GM23338 (cell line): ENCODE data around the gene SLC1A3. TPM values are rescaled to one million over a fixed set of nuclear protein-coding genes. Genes with fewer than 3 reads are reported as not detected.

ENCODE experiments used
- ATAC-seq: fragments of 200-7000 bp; cut with Tn5 transposase; 3 replicates; pipeline ENCODE4 v1.9.1; 2020
- DNase-seq: peaks from one replicate; pipeline ENCODE4 v3.0.0-alpha.2; 2015; ENCODE audit warnings: low spot score
- H2AFZ ChIP-seq: fragments of 200-600 bp; sonication (generic); 2 replicates; pipeline ENCODE4 v1.8.0; 2016; ENCODE audit warnings: antibody characterized with exemption, mild to moderate bottlenecking, moderate library complexity
- H3F3A ChIP-seq: fragments of 200-600 bp; sonication (generic); replicated peaks from 2 replicates; pipeline ENCODE4 v1.8.0; 2017; ENCODE audit warnings: antibody characterized with exemption, mixed run types, low read depth
- H3K27ac ChIP-seq: fragments of 200-600 bp; sonication (generic); 2 replicates; pipeline ENCODE4 v1.6.1; 2016; ENCODE audit warnings: low read depth
- H3K27me3 ChIP-seq: fragments of 200-600 bp; sonication (generic); 2 replicates; pipeline ENCODE4 v1.8.0; 2016; ENCODE audit warnings: mild to moderate bottlenecking, mixed run types, moderate library complexity; ENCODE audit not compliant: insufficient read depth
- H3K36me3 ChIP-seq: fragments of 200-600 bp; sonication (generic); 2 replicates; pipeline ENCODE4 v1.8.0; 2016; ENCODE audit warnings: mild to moderate bottlenecking; ENCODE audit not compliant: insufficient read depth
- H3K4me1 ChIP-seq: fragments of 200-600 bp; sonication (generic); 2 replicates; pipeline ENCODE4 v1.8.0; 2016; ENCODE audit warnings: mild to moderate bottlenecking, moderate library complexity; ENCODE audit not compliant: insufficient read depth
- H3K4me2 ChIP-seq: fragments of 200-600 bp; sonication (generic); 2 replicates; pipeline ENCODE4 v1.7.1; 2017; ENCODE audit warnings: mixed run types
- H3K4me3 ChIP-seq: fragments of 200-600 bp; sonication (generic); 2 replicates; pipeline ENCODE4 v1.6.1; 2016; ENCODE audit warnings: mixed run types
- H3K79me2 ChIP-seq: fragments of 200-600 bp; sonication (generic); replicated peaks from 2 replicates; pipeline ENCODE4 v1.8.0; 2017; ENCODE audit warnings: mild to moderate bottlenecking; ENCODE audit not compliant: insufficient read depth
- H3K9me2 ChIP-seq: fragments of 200-600 bp; sonication (generic); 2 replicates; pipeline ENCODE4 v1.8.0; 2017; ENCODE audit not compliant: insufficient read depth
- H4K20me1 ChIP-seq: fragments of 200-600 bp; sonication (generic); replicated peaks from 2 replicates; pipeline ENCODE4 v1.8.0; 2017; ENCODE audit warnings: mild to moderate bottlenecking; ENCODE audit not compliant: insufficient read depth
- H3K27ac Mint-ChIP-seq: 2 replicates; pipeline ENCODE4 v1.8.0; 2020; ENCODE audit warnings: inconsistent platforms, mild to moderate bottlenecking, moderate library complexity, mixed read lengths
- H3K27me3 Mint-ChIP-seq: 3 replicates; pipeline ENCODE4 v1.8.0; 2022; ENCODE audit warnings: low read depth, mild to moderate bottlenecking, moderate library complexity, mixed read lengths, inconsistent platforms; ENCODE audit not compliant: insufficient read depth, poor library complexity
- H3K36me3 Mint-ChIP-seq: 3 replicates; pipeline ENCODE4 v1.8.0; 2021; ENCODE audit warnings: low read depth, mild to moderate bottlenecking, inconsistent platforms, moderate library complexity, mixed read lengths
- H3K4me1 Mint-ChIP-seq: 3 replicates; pipeline ENCODE4 v1.8.0; 2020; ENCODE audit warnings: mild to moderate bottlenecking, inconsistent platforms, mixed read lengths
- H3K4me3 Mint-ChIP-seq: 3 replicates; pipeline ENCODE4 v1.8.0; 2021; ENCODE audit warnings: moderate library complexity, mild to moderate bottlenecking, inconsistent platforms, mixed read lengths
- H3K9me3 Mint-ChIP-seq: 3 replicates; pipeline ENCODE4 v1.8.0; 2020; ENCODE audit warnings: moderate library complexity, mild to moderate bottlenecking, inconsistent platforms, mixed read lengths
- polyA plus RNA-seq: library from polyadenylated mRNA; unstranded; fragments of >200 nt; fragmentation: Nextera tagmentation; extraction: Ambion mirVana; gene quantifications from 2 replicates; pipeline ENCODE4 v1.2.1, GENCODE V29; 2016
- total RNA-seq: library from RNA; depleted of rRNA; stranded (reverse); fragments of >200 nt; shearing (Covaris generic); gene quantifications from 2 replicates; pipeline ENCODE4 v1.2.3, GENCODE V29; 2014
- TF ChIP-seq, protein P1 (sequence below): IDR thresholded peaks from one replicate; pipeline ENCODE4 v1.6.1; 2018; ENCODE audit warnings: antibody characterized with exemption; ENCODE audit not compliant: unreplicated experiment
- TF ChIP-seq, protein P2 (sequence below), 2 experiments: fragments of 200-600 bp in 1 of 2; sonication (generic) in 1 of 2; conservative IDR thresholded peaks; 2 replicates each; pipeline versions ENCODE4 v1.5.1 to v1.6.1; 2016 to 2017; ENCODE audit warnings: antibody characterized with exemption in 2 of 2, low read depth in 2 of 2, mild to moderate bottlenecking in 2 of 2, moderate library complexity in 1 of 2
- TF ChIP-seq, protein P3 (sequence below): fragments of 250-450 bp; sonication (Bioruptor Pico); IDR thresholded peaks from 2 replicates; pipeline ENCODE4 v1.5.0; 2020; ENCODE audit warnings: mild to moderate bottlenecking, moderate library complexity
- TF ChIP-seq, protein P4 (sequence below): IDR thresholded peaks from 2 replicates; pipeline ENCODE4 v1.6.1; 2016; ENCODE audit warnings: antibody characterized with exemption

Gene SLC1A3
- total and polyA plus RNA-seq, 2 experiments from 2014 or later, result 29.0 to 40.7 TPM

DNA sequence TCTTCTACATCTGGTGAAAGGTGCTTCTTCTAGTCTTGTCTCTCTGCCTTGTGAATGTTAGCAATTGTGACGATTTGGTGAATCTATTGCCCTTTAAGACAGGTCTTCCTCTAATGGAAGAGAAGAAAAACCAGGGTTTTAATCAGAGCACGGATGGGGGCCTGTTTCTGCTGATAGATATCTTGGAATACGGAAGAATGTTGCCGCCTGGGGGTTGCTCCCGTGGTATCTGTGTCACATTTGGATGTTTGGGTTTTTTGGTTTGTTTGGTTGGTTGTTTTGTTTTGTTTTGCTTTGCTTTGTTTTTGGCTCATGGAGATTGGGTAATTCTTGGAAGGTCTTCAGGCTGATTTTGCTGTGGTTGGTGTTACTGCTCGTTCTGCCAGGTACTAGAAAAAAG is 9.7 kb upstream of the SLC1A3 start (continued):
- TF ChIP-seq, protein P1, sequence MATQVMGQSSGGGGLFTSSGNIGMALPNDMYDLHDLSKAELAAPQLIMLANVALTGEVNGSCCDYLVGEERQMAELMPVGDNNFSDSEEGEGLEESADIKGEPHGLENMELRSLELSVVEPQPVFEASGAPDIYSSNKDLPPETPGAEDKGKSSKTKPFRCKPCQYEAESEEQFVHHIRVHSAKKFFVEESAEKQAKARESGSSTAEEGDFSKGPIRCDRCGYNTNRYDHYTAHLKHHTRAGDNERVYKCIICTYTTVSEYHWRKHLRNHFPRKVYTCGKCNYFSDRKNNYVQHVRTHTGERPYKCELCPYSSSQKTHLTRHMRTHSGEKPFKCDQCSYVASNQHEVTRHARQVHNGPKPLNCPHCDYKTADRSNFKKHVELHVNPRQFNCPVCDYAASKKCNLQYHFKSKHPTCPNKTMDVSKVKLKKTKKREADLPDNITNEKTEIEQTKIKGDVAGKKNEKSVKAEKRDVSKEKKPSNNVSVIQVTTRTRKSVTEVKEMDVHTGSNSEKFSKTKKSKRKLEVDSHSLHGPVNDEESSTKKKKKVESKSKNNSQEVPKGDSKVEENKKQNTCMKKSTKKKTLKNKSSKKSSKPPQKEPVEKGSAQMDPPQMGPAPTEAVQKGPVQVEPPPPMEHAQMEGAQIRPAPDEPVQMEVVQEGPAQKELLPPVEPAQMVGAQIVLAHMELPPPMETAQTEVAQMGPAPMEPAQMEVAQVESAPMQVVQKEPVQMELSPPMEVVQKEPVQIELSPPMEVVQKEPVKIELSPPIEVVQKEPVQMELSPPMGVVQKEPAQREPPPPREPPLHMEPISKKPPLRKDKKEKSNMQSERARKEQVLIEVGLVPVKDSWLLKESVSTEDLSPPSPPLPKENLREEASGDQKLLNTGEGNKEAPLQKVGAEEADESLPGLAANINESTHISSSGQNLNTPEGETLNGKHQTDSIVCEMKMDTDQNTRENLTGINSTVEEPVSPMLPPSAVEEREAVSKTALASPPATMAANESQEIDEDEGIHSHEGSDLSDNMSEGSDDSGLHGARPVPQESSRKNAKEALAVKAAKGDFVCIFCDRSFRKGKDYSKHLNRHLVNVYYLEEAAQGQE, result no peak

DNA sequence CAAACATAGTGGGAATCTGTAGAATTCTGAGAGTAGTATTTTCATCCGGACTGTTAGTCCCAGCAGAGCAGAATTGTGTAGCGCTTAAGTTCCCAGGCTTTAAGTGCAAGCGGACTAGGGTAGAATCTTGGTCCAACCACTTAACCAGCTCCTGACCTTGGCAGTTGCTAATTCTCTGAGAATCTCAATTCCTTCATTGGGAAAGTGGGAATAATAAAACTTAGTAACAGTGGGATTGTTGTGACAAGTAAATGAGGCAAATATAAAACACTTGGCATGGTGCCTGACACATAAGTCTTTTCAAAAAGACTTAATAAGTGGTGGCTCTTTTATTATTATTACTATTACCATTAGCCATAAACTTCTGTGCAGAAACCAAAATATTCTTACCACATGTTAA is 8.4 kb upstream of the SLC1A3 start:
- H3K27ac Mint-ChIP-seq, result no peak overlapping the region

More for the DNA sequence above, 8.4 kb upstream of the SLC1A3 start:
- H2AFZ ChIP-seq, result no peak overlapping the region
- peaks cover 12% of the 10 kb centered on the region; the same call in 1 of the 2 replicates for H3K9me2 ChIP-seq
- H4K20me1 ChIP-seq, result no peaks in the 10 kb centered on the region
- H3K27ac ChIP-seq, result no peak overlapping the region
- TF ChIP-seq, protein P2, sequence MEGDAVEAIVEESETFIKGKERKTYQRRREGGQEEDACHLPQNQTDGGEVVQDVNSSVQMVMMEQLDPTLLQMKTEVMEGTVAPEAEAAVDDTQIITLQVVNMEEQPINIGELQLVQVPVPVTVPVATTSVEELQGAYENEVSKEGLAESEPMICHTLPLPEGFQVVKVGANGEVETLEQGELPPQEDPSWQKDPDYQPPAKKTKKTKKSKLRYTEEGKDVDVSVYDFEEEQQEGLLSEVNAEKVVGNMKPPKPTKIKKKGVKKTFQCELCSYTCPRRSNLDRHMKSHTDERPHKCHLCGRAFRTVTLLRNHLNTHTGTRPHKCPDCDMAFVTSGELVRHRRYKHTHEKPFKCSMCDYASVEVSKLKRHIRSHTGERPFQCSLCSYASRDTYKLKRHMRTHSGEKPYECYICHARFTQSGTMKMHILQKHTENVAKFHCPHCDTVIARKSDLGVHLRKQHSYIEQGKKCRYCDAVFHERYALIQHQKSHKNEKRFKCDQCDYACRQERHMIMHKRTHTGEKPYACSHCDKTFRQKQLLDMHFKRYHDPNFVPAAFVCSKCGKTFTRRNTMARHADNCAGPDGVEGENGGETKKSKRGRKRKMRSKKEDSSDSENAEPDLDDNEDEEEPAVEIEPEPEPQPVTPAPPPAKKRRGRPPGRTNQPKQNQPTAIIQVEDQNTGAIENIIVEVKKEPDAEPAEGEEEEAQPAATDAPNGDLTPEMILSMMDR (conservative IDR thresholded peaks at IDR 0.05; ENCODE audit: low read depth in 2 of 2), result no peak
- TF ChIP-seq, protein P3, sequence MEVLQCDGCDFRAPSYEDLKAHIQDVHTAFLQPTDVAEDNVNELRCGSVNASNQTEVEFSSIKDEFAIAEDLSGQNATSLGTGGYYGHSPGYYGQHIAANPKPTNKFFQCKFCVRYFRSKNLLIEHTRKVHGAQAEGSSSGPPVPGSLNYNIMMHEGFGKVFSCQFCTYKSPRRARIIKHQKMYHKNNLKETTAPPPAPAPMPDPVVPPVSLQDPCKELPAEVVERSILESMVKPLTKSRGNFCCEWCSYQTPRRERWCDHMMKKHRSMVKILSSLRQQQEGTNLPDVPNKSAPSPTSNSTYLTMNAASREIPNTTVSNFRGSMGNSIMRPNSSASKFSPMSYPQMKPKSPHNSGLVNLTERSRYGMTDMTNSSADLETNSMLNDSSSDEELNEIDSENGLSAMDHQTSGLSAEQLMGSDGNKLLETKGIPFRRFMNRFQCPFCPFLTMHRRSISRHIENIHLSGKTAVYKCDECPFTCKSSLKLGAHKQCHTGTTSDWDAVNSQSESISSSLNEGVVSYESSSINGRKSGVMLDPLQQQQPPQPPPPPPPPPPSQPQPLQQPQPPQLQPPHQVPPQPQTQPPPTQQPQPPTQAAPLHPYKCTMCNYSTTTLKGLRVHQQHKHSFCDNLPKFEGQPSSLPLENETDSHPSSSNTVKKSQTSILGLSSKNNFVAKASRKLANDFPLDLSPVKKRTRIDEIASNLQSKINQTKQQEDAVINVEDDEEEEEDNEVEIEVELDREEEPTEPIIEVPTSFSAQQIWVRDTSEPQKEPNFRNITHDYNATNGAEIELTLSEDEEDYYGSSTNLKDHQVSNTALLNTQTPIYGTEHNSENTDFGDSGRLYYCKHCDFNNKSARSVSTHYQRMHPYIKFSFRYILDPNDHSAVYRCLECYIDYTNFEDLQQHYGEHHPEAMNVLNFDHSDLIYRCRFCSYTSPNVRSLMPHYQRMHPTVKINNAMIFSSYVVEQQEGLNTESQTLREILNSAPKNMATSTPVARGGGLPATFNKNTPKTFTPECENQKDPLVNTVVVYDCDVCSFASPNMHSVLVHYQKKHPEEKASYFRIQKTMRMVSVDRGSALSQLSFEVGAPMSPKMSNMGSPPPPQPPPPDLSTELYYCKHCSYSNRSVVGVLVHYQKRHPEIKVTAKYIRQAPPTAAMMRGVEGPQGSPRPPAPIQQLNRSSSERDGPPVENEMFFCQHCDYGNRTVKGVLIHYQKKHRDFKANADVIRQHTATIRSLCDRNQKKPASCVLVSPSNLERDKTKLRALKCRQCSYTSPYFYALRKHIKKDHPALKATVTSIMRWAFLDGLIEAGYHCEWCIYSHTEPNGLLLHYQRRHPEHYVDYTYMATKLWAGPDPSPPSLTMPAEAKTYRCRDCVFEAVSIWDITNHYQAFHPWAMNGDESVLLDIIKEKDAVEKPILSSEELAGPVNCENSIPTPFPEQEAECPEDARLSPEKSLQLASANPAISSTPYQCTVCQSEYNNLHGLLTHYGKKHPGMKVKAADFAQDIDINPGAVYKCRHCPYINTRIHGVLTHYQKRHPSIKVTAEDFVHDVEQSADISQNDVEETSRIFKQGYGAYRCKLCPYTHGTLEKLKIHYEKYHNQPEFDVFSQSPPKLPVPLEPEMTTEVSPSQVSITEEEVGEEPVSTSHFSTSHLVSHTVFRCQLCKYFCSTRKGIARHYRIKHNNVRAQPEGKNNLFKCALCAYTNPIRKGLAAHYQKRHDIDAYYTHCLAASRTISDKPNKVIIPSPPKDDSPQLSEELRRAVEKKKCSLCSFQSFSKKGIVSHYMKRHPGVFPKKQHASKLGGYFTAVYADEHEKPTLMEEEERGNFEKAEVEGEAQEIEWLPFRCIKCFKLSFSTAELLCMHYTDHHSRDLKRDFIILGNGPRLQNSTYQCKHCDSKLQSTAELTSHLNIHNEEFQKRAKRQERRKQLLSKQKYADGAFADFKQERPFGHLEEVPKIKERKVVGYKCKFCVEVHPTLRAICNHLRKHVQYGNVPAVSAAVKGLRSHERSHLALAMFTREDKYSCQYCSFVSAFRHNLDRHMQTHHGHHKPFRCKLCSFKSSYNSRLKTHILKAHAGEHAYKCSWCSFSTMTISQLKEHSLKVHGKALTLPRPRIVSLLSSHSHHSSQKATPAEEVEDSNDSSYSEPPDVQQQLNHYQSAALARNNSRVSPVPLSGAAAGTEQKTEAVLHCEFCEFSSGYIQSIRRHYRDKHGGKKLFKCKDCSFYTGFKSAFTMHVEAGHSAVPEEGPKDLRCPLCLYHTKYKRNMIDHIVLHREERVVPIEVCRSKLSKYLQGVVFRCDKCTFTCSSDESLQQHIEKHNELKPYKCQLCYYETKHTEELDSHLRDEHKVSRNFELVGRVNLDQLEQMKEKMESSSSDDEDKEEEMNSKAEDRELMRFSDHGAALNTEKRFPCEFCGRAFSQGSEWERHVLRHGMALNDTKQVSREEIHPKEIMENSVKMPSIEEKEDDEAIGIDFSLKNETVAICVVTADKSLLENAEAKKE (CRISPR knock-in tag), result no peak
- TF ChIP-seq, protein P4, sequence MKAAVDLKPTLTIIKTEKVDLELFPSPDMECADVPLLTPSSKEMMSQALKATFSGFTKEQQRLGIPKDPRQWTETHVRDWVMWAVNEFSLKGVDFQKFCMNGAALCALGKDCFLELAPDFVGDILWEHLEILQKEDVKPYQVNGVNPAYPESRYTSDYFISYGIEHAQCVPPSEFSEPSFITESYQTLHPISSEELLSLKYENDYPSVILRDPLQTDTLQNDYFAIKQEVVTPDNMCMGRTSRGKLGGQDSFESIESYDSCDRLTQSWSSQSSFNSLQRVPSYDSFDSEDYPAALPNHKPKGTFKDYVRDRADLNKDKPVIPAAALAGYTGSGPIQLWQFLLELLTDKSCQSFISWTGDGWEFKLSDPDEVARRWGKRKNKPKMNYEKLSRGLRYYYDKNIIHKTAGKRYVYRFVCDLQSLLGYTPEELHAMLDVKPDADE, result no peak
- peaks cover 4% of the 10 kb centered on the region for H3K36me3 Mint-ChIP-seq
- ATAC-seq, result no peak
- H3K79me2 ChIP-seq, result no peaks in the 10 kb centered on the region
- H3K27me3 ChIP-seq, result no peaks in the 10 kb centered on the region
- no peak overlapping the region for H3K4me2 ChIP-seq
- no peak for DNase-seq
- H3K4me3 ChIP-seq, result no peak overlapping the region
- no peaks in the 10 kb centered on the region; the same call in 1 of the 2 replicates for H3F3A ChIP-seq
- H3K9me3 Mint-ChIP-seq, result peaks cover 4% of the 10 kb centered on the region; the same call in 1 of the 3 replicates
- peaks cover 8% of the 10 kb centered on the region for H3K27me3 Mint-ChIP-seq
- no peak overlapping the region for H3K4me3 Mint-ChIP-seq
- peaks cover 50% of the 10 kb centered on the region for H3K4me1 Mint-ChIP-seq
- no peaks in the 10 kb centered on the region for H3K36me3 ChIP-seq
- H3K4me1 ChIP-seq, result peaks cover 38% of the 10 kb centered on the region
